HL-60 (cell line): Measurements from ENCODE around the gene ASIC3.

Source experiments
- CTCF ChIP-seq: IDR thresholded peaks from one replicate; pipeline ENCODE4 v1.5.1; 2011; ENCODE audit warnings: low read length, control low read depth, inconsistent platforms; ENCODE audit not compliant: insufficient read depth
- POLR2AphosphoS5 ChIP-seq: IDR thresholded peaks from 2 replicates; pipeline ENCODE4 v1.6.1; 2012; ENCODE audit warnings: low read depth

- TF ChIP-seq POLR2AphosphoS5 (no peak), CTCF (no peak)
Measured at GRCh38 chr7:151083824-151084160, 35.5 kb downstream of the ASIC3 start.
